ENCODE measurements around the gene FOXF2.

- no peak for TF ChIP-seq CTCF (conservative IDR thresholded peaks at IDR 0.05; ENCODE audit: low read depth in 2 of 2)
- no peak for TF ChIP-seq JUNB (IDR thresholded peaks at IDR 0.05; ENCODE audit: unreplicated experiment)
- TF ChIP-seq REST (IDR thresholded peaks at IDR 0.05; ENCODE audit: unreplicated experiment): no peak
- TF ChIP-seq ZNF331 (CRISPR knock-in tag; IDR thresholded peaks at IDR 0.05; ENCODE audit: low read depth): no peak
- TF ChIP-seq POLR2AphosphoS5 (IDR thresholded peaks at IDR 0.05; ENCODE audit: low read depth): no peak
- TF ChIP-seq EZH2 (IDR thresholded peaks at IDR 0.05; ENCODE audit: low read depth, unreplicated experiment): no peak
- TF ChIP-seq ETS1 (IDR thresholded peaks at IDR 0.05): no peak
- no peak for TF ChIP-seq ZNF114 (CRISPR knock-in tag; IDR thresholded peaks at IDR 0.05)
- no peak for TF ChIP-seq NANOG (IDR thresholded peaks at IDR 0.05; ENCODE audit: borderline replicate concordance)
- TF ChIP-seq EZH2phosphoT487 (IDR thresholded peaks at IDR 0.05; ENCODE audit: unreplicated experiment): no peak
- no peak for TF ChIP-seq CREB1 (CRISPR knock-in tag; IDR thresholded peaks at IDR 0.05; ENCODE audit: low read depth)
- no peak for TF ChIP-seq STAT1 (IDR thresholded peaks at IDR 0.05; ENCODE audit: unreplicated experiment)
These were observed 20.4 kb upstream of the FOXF2 start for GRCh38 chr6:1368940-1369339.

Measured in GM23338 (cell line).